K562 (cell line): ENCODE results near the gene TSPAN11. TPM values are rescaled to one million over a fixed set of nuclear protein-coding genes. Genes with fewer than 3 reads are reported as not detected.

Experiments used
- ATAC-seq: fragments of 200-7000 bp; cut with Tn5 transposase; 3 replicates; pipeline ENCODE4 v1.9.1; 2020; ENCODE audit warnings: moderate library complexity
- BruUV-seq: library from RNA; stranded (reverse); fragments of 400-500 nt; replicated peaks from 2 replicates; lab custom pipeline; 2021; lab: Mats Ljungman, UMichigan
- CTCF ChIA-PET: fragments of 300-600 bp; formaldehyde crosslinking; extraction: SDS; loops from one replicate; lab custom pipeline; 2021; ENCODE audit warnings: low intra/inter-chr PET ratio; lab: Yijun Ruan, JAX
- POLR2A ChIA-PET: fragments of 300-600, 350-650 bp; sonication (Branson Sonifier 250); formaldehyde crosslinking; extraction: SDS; loops from one replicate; lab custom pipeline; 2021; ENCODE audit warnings: antibody characterized with exemption, inconsistent platforms; lab: Yijun Ruan, JAX
- DNase-seq, 4 experiments: peaks; one replicate each; pipeline versions ENCODE4 v3.0.0 to v3.0.0-alpha.2; 2011 to 2018; ENCODE audit warnings: low spot score in 3 of 4, mixed read lengths in 3 of 4; ENCODE audit errors: extremely low read depth in 1 of 4
- FAIRE-seq: peaks from 2 replicates; lab custom pipeline; 2011; peaks lifted over from hg19 to GRCh38; lab: Jason Lieb, UNC
- H2AFZ ChIP-seq: 2 replicates; pipeline ENCODE4 v1.6.0; 2011; ENCODE audit warnings: low read depth, low read length, control low read depth, inconsistent platforms
- H3K27ac ChIP-seq: fragments of 200-600 bp; 3 replicates; pipeline ENCODE4 v1.8.0; 2011; ENCODE audit warnings: low read depth, mild to moderate bottlenecking, control low read depth, inconsistent platforms, low read length, moderate library complexity, mixed read lengths; ENCODE audit errors: extremely low read depth
- H3K27me3 ChIP-seq, 2 experiments: fragments of 300-600 bp in 1 of 2; 2 replicates in 1 of 2; 3 replicates in 1 of 2; pipeline versions ENCODE4 v1.6.0 to v1.8.0; 2011; ENCODE audit warnings: inconsistent platforms in 2 of 2, low read length in 2 of 2, mild to moderate bottlenecking in 1 of 2, mixed read lengths in 1 of 2, moderate library complexity in 1 of 2; ENCODE audit not compliant: control insufficient read depth in 2 of 2, insufficient read depth in 2 of 2
- H3K36me3 ChIP-seq: fragments of 300-600 bp; 3 replicates; pipeline ENCODE4 v1.8.0; 2011; ENCODE audit warnings: mild to moderate bottlenecking, low read length, inconsistent platforms; ENCODE audit not compliant: control insufficient read depth, insufficient read depth
- H3K4me1 ChIP-seq, 2 experiments: fragments of 200-600 bp in 1 of 2; replicated peaks in 1 of 2; 2 replicates in 1 of 2; 3 replicates in 1 of 2; pipeline versions ENCODE4 v1.5.1 to v1.8.0; 2011; ENCODE audit warnings: inconsistent platforms in 2 of 2, low read length in 2 of 2, mild to moderate bottlenecking in 1 of 2, mixed read lengths in 1 of 2, moderate library complexity in 1 of 2; ENCODE audit not compliant: control insufficient read depth in 2 of 2, insufficient read depth in 2 of 2
- H3K4me2 ChIP-seq: 2 replicates; pipeline ENCODE4 v1.6.1; 2011; ENCODE audit warnings: low read length, control low read depth, inconsistent platforms, mixed read lengths; ENCODE audit not compliant: insufficient read depth
- H3K4me3 ChIP-seq: fragments of 200-600 bp; sonication (generic), shearing (Covaris generic); 2 replicates; pipeline ENCODE4 v1.5.1; 2016; ENCODE audit warnings: control low read depth, inconsistent platforms
- H3K79me2 ChIP-seq: fragments of 200-600 bp; 3 replicates; pipeline ENCODE4 v1.8.0; 2011; ENCODE audit warnings: low read length, inconsistent platforms; ENCODE audit not compliant: control insufficient read depth, insufficient read depth
- H3K9ac ChIP-seq, 2 experiments: 2 replicates each; pipeline versions ENCODE4 v1.6.0 to v1.6.1; 2011; ENCODE audit warnings: low read depth in 2 of 2, low read length in 2 of 2, control low read depth in 1 of 2, inconsistent platforms in 1 of 2, mild to moderate bottlenecking in 1 of 2, mixed read lengths in 1 of 2; ENCODE audit not compliant: insufficient read depth in 1 of 2
- H3K9me1 ChIP-seq: one replicate; pipeline ENCODE4 v1.6.0; 2011; ENCODE audit warnings: inconsistent platforms, mild to moderate bottlenecking, low read length, moderate library complexity; ENCODE audit not compliant: control insufficient read depth, insufficient read depth
- H3K9me3 ChIP-seq: replicated peaks from 2 replicates; pipeline ENCODE4 v1.5.1; 2011; ENCODE audit warnings: low read depth, low read length, inconsistent platforms; ENCODE audit not compliant: control insufficient read depth, insufficient read depth
- H4K20me1 ChIP-seq: replicated peaks from 2 replicates; pipeline ENCODE4 v1.6.1; 2011; ENCODE audit warnings: low read length, inconsistent platforms, mixed read lengths; ENCODE audit not compliant: control insufficient read depth, insufficient read depth
- WGBS: fragments of 100-300 bp; shearing (Covaris generic); methylation state at CpG from one replicate; pipeline ENCODE4 v1.1.6; 2016; ENCODE audit warnings: low coverage, mixed read lengths; ENCODE audit not compliant: insufficient coverage; ENCODE audit errors: missing lambda C conversion rate; 5-methylcytosine and 5-hydroxymethylcytosine counted together
- in situ Hi-C: fragments of 300-500 bp; cut with MboI; formaldehyde crosslinking; loops from 4 replicates; pipeline ENCODE4 v1.15.0; 2018; ENCODE audit warnings: inconsistent platforms, mixed read lengths
- intact Hi-C: fragments of 100-400 bp; cut with micrococcal nuclease; formaldehyde crosslinking; loops from 2 replicates; pipeline ENCODE4 v1.14.2; 2022
- polyA plus RNA-seq, 8 experiments: library from polyadenylated mRNA; depleted of rRNA in 4 of 8; stranded (reverse) in 5 of 8; unstranded in 3 of 8; fragments of >200 nt; fragmentation: Nextera tagmentation in 2 of 8; fragmentation: Illumina TruSeq in 1 of 8; extraction: Ambion mirVana in 2 of 8; extraction: Trizol in 1 of 8; gene quantifications; 2 replicates each; pipeline versions ENCODE4 v1.2.1 to v1.2.3, GENCODE V29; 2011 to 2014; ENCODE audit warnings: inconsistent platforms in 1 of 8, missing spikeins in 1 of 8
- total RNA-seq, 7 experiments: library from RNA; depleted of rRNA in 6 of 7; stranded (reverse); fragments of >200 nt in 6 of 7; fragmentation: Illumina TruSeq in 2 of 7; extraction: Trizol in 2 of 7; gene quantifications; 2 replicates each; pipeline versions ENCODE4 v1.2.1 to v1.2.3, GENCODE V29; 2011 to 2021; ENCODE audit warnings: low replicate concordance in 1 of 7
- TF ChIP-seq, protein P1 (sequence below): fragments of 150-350 bp; IDR thresholded peaks from 2 replicates; pipeline ENCODE4 v1.6.1; 2014; ENCODE audit warnings: low read depth, mild to moderate bottlenecking, low read length, borderline replicate concordance
- TF ChIP-seq, protein P2 (sequence below): sonication (generic); formaldehyde crosslinking; IDR thresholded peaks from 2 replicates; pipeline ENCODE4 v1.8.1; 2022; ENCODE audit warnings: missing genetic modification reagents

The TSPAN11 gene
- total and polyA plus RNA-seq, 9 of the 15 experiments (the other 6 are each of a cell fraction or from before 2014, with no cell fraction given): not detected

DNA sequence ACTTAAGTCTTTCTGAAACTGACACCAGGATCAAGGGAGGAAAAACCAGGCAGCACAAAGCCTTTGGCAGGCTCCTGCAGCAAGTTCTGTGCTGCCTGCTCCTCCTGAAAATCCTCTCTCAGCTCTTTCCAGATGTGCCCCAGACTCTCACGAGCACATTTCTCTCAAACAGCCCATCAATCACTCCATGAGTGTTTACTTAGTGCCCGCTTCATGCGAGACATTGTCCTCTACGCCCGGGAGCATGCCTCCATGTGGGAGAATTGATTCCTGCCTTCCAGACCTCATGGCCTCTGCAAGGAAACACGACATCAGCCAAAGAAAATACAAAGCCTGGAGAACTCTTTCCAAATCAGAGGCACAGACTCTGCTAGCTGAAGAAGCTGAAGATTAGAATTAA is 46.5 kb upstream of the TSPAN11 start:
- Histone ChIP-seq H3K4me1 (no peaks in the 10 kb centered on the region), H3K79me2 (no peaks in the 10 kb centered on the region), H3K27ac (no peak overlapping the region), H4K20me1 (no peaks in the 10 kb centered on the region), H3K4me2 (no peak overlapping the region)
- ATAC-seq (no peak), DNase-seq (no peak)
- POLR2A ChIA-PET: no interaction called here
- 0% methylated on average over 6 of the region's 6 CpGs for whole genome bisulfite sequencing
- BruUV-seq: no TSS peak
- TF ChIP-seq, protein P1, sequence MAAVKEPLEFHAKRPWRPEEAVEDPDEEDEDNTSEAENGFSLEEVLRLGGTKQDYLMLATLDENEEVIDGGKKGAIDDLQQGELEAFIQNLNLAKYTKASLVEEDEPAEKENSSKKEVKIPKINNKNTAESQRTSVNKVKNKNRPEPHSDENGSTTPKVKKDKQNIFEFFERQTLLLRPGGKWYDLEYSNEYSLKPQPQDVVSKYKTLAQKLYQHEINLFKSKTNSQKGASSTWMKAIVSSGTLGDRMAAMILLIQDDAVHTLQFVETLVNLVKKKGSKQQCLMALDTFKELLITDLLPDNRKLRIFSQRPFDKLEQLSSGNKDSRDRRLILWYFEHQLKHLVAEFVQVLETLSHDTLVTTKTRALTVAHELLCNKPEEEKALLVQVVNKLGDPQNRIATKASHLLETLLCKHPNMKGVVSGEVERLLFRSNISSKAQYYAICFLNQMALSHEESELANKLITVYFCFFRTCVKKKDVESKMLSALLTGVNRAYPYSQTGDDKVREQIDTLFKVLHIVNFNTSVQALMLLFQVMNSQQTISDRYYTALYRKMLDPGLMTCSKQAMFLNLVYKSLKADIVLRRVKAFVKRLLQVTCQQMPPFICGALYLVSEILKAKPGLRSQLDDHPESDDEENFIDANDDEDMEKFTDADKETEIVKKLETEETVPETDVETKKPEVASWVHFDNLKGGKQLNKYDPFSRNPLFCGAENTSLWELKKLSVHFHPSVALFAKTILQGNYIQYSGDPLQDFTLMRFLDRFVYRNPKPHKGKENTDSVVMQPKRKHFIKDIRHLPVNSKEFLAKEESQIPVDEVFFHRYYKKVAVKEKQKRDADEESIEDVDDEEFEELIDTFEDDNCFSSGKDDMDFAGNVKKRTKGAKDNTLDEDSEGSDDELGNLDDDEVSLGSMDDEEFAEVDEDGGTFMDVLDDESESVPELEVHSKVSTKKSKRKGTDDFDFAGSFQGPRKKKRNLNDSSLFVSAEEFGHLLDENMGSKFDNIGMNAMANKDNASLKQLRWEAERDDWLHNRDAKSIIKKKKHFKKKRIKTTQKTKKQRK: no peak
- TF ChIP-seq, protein P2, sequence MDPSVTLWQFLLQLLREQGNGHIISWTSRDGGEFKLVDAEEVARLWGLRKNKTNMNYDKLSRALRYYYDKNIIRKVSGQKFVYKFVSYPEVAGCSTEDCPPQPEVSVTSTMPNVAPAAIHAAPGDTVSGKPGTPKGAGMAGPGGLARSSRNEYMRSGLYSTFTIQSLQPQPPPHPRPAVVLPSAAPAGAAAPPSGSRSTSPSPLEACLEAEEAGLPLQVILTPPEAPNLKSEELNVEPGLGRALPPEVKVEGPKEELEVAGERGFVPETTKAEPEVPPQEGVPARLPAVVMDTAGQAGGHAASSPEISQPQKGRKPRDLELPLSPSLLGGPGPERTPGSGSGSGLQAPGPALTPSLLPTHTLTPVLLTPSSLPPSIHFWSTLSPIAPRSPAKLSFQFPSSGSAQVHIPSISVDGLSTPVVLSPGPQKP (CRISPR knock-in tag): no peak
- TF ChIP-seq, all 486 proteins: peak for 0
- intact Hi-C loops (no loop called here), in situ Hi-C loops (no loop called here)
- CTCF ChIA-PET: no interaction called here
- H2AFZ ChIP-seq: no peak overlapping the region
- no peak overlapping the region for H3K4me3 ChIP-seq
- no peaks in the 10 kb centered on the region for H3K36me3 ChIP-seq
- no peak overlapping the region for H3K9ac ChIP-seq
- no peak for FAIRE-seq
- no peaks in the 10 kb centered on the region for H3K9me3 ChIP-seq
- no peaks in the 10 kb centered on the region for H3K9me1 ChIP-seq
- peaks cover 0 to 16% of the 10 kb centered on the region in 2 experiments; a peak in 2 of 5 replicates for H3K27me3 ChIP-seq
